CD4-positive, alpha-beta T cell treated with Interleukin-12 subunit alpha and Interleukin-12 subunit beta, for 1 hour (primary cell): ENCODE measurements around the gene KLK10.

Experiments
- DNase-seq: peaks from one replicate; pipeline ENCODE4 v3.0.0-alpha.2; 2020

KLK10 gene

DNA sequence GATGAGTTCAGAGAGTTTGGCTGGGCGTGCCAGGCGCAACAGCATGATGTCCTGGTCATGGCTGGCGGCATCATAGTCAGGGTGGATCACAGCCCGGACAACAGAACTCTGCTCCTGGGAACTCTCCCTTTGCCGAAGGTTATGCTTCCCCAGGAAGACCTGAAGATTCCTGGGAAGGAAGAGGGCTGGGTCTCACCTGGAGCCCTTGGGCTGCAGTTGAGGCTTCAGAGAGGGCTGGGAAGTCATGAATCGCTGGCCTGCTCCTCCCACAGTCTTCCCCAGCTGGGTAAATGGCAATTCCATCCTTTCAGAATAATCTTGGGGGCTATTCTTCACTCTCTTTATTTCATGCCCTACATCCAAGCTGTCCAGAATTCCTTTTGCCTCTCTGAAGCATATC is 56.1 kb downstream of the KLK10 start:
- no peak for DNase-seq
